Epithelial cell of prostate (primary cell): ENCODE results near the gene GOSR1.
A peak's percentile ranks its signal among the peaks of the same experiment; 100 is the strongest.
"Not testable (repeated sequence)": the region's sequence is repeated elsewhere in the genome, so short reads cannot be mapped to it uniquely, and the experiment has no call there.

Experiments
- DNase-seq: peaks from one replicate; pipeline ENCODE4 v3.0.0-alpha.2; 2011; ENCODE audit warnings: low read depth, low spot score
- H3K27ac ChIP-seq: fragments of 450-650 bp; 2 replicates; pipeline ENCODE4 v1.5.1; 2017; ENCODE audit warnings: mild to moderate bottlenecking

Gene GOSR1

GRCh38 chr17:30477083-30477773, at the start of gene GOSR1:
Gene GOSR1 (plus strand): TSS chr17:30477408. CDS start chr17:30477434, 26 bp downstream.
- peak; percentile 76 for DNase-seq
- H3K27ac ChIP-seq: peak within 1 kb of the TSS; percentile 62

DNA sequence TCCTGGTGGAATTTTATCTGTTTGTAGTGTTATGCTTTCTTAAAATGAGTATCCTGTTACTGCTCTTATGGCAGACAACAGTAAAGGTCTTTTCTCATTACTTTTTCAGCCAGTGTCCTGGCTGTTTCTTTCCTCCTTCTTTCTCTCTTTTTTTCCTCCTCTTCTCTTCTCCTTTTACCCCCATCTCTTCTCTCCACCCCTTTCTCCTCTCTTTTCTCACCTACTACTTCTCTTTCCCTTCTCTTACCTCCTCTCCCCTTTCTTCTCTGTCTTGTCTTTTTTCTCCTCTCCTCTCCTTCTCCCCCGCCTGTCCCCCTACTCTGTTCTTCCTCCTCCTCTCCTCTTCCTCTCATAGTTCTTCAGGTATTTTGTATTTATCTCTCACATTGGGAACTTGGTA, 49.6 kb upstream of the GOSR1 start:
- no peak for DNase-seq
- no peak overlapping the region for H3K27ac ChIP-seq

GRCh38 chr17:30429155-30429554, 48.1 kb upstream of the GOSR1 start:
- no peak for DNase-seq
- H3K27ac ChIP-seq: no peak overlapping the region

DNA sequence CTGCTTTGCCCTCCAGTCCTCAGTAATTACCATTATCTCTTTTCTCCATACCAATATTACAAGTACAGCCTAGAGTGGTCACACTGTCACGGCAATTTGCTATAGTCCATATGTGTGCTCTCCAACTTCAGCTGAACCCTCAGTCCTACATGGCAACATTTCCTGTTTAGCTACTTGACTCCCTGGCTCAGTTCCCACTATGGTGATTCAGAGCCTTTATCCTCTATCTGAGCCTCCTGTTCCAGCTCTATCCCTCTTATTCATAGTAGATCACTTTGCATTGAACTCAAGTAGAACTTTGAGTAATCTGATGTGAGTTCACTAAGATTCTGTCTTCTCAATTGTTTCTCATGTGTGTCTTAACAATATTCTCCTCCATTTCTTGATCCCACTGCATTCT, 43.7 kb upstream of the GOSR1 start:
- no peak overlapping the region for H3K27ac ChIP-seq
- DNase-seq: peak; percentile 65

- no peak for DNase-seq
Measured at GRCh38 chr17:30436729-30437128, 40.5 kb upstream of the GOSR1 start.

GRCh38 chr17:30443721-30444120, 33.5 kb upstream of the GOSR1 start:
- no peak for DNase-seq
- H3K27ac ChIP-seq: no peak overlapping the region

More at GRCh38 chr17:30436729-30437128, 40.5 kb upstream of the GOSR1 start:
- no peak overlapping the region for H3K27ac ChIP-seq

DNA sequence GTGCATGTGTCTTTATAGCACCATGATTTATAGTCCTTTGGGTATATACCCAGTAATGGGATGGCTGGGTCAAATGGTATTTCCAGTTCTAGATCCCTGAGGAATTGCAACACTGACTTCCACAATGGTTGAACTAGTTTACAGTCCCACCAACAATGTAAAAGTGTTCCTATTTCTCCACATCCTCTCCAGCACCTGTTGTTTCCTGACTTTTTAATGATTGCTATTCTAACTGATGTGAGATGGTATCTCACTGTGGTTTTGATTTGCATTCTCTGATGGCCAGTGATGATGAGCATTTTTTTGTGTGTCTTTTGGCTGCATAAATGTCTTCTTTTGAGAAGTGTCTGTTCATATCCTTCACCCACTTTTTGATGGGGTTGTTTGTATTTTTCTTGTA, 30.6 kb upstream of the GOSR1 start:
- DNase-seq, H3K27ac ChIP-seq: not testable (repeated sequence)

DNA sequence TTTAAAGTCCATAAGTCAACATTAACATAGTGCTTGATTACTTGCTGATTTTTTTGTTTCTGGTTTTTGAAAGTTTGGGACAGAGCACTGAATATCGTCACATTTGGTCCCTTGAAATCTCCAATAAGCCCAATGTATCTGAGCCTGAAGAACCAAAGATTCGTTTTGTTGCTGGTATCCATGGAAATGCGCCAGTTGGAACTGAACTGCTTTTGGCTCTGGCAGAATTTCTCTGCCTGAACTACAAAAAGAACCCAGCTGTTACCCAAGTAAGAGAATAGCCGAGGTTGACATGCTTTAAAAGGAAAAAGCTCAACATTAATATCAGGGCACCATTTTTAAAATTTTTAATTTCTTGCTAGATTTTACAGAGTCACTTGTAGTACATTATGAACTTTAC, 27.7 kb upstream of the GOSR1 start:
- no peak for DNase-seq
- H3K27ac ChIP-seq: no peak overlapping the region

- DNase-seq: no peak
- no peak overlapping the region for H3K27ac ChIP-seq
Measured at GRCh38 chr17:30450125-30451027, 26.8 kb upstream of the GOSR1 start.

DNA sequence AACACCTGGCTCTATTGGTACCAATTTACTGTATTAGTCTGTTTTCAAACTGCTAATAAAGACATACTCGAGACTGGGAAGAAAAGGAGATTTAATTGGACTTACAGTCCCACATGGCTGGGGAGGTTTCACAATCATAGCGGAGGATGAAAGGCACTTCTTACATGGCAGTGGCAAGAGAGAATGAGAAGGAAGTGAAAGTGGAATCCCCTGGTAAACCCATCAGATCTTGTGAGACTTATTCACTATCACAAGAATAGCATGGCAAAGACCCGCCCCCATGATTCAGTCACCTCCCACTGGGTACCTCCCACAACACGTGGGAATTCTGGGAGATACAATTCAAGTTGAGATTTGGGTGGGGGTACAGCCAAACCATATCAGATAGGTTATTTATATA, 22.6 kb upstream of the GOSR1 start:
- DNase-seq: no peak
- no peak overlapping the region for H3K27ac ChIP-seq

DNA sequence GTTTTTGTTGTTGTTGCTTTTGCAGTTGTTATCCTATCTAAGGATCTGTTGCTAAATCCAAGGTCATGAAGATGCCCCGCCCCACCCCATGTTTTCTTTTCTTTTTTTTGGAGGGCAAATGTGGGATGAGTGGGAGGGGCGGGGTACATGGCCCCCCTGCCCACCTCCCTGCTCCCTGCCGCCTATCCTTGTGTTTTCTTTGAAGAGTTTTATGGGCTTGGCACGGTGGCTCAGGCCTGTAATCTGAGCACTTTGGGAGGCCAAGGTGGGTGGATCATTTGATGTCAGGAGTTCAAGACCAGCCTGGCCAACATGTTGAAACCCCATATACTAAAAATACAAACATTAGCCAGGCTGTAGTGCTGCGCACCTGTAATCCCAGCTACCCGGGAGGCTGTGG, 18.8 kb upstream of the GOSR1 start:
- no peak for DNase-seq
- no peak overlapping the region for H3K27ac ChIP-seq

- not testable (repeated sequence) for H3K27ac ChIP-seq, DNase-seq
Measured at GRCh38 chr17:30458797-30459413, 18.3 kb upstream of the GOSR1 start.

- DNase-seq: no peak
- H3K27ac ChIP-seq: no peak overlapping the region
Measured at GRCh38 chr17:30468465-30468864, 8.7 kb upstream of the GOSR1 start.

DNA sequence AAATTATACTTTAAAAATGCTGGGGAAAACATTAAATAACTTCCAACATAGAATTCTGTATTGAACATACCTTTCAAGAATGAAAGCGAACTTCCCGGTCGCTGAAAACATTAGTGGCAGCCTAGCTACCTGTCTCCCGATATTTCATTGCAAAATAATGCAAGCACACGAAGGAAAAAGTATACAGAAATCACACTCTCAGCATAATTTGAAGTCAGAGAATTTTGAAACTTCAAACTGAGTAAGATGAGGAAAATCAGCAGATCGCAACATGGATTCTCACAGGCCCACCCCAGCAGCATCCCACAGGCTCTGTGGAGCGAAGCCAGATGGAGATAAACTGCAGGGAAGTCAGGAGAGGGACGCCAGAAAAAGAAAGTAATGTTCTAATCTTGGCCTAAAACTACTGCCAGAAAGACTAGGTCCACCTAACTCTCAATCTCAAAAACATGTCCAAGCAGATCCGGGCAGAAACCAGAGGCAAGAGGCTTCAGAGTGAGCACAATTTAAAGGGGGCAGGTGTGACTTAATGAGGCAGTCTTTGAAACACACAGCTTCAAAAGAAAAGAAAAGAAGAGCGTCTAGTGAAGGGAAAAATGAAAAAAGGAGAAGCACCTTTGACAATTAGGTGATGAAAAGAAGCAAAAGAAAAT, 4.8 kb upstream of the GOSR1 start:
- no peak for DNase-seq
- peak overlapping the region; percentile 66 for H3K27ac ChIP-seq

GRCh38 chr17:30475206-30475605, 2.0 kb upstream of the GOSR1 start:
- DNase-seq: no peak
- H3K27ac ChIP-seq: no peak overlapping the region

DNA sequence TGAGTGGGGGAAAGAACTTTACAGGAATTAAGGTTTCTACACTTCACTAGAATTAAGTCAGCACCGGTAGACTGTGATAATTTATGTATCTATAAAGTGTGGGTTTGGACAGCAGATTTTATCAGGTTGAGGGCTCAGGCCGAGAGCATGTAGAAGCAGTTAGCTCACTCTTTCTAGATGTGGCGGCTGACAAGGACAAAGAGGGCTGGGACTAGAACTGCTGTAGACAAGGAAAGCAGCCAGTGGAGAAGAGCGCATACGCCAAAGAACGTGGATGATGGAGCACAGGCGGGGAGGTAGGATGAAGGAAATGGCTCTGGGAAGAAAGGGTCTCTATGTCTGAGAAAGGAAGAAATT, 504 bp upstream of the GOSR1 start:
- peak overlapping the region; percentile 62 for H3K27ac ChIP-seq
- DNase-seq: no peak

GRCh38 chr17:30477774-30478115, 537 bp downstream of the GOSR1 start:
- no peak for DNase-seq

GRCh38 chr17:30482555-30482954, 5.3 kb downstream of the GOSR1 start:
- no peak overlapping the region for H3K27ac ChIP-seq
- DNase-seq: no peak

More at GRCh38 chr17:30477774-30478115, 537 bp downstream of the GOSR1 start:
- H3K27ac ChIP-seq: peak overlapping the region; percentile 62

DNA sequence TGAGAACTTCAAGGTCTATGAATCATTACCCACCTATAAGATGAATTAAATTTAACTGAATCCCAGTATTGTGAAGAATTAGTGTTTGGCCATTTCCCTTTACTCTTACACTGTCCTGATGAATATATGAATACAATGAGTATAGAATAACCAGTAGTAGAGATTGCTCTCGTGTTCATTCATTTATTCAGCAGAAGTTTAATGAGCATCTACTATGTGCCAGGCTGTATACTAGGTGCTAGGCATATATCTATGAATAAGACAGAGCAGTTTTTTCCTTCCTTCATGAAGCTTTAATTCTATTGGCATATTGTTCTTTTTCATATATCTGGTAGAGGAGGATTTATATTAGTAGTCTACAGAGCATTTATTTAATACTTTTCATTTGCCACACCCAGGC, 6.0 kb downstream of the GOSR1 start:
- no peak overlapping the region for H3K27ac ChIP-seq
- no peak for DNase-seq

GRCh38 chr17:30493780-30494179, 16.6 kb downstream of the GOSR1 start:
- no peak for DNase-seq
- H3K27ac ChIP-seq: no peak overlapping the region

GRCh38 chr17:30495586-30495985, 18.4 kb downstream of the GOSR1 start:
- no peak overlapping the region for H3K27ac ChIP-seq
- no peak for DNase-seq
